ENCODE measurements around the gene SLC39A11. TPM values are rescaled to one million over a fixed set of nuclear protein-coding genes. Genes with fewer than 3 reads are reported as not detected.

The SLC39A11 gene
- total and polyA plus RNA-seq, 4 donors = 9.3 to 49.3 (median 24.7) TPM

DNA sequence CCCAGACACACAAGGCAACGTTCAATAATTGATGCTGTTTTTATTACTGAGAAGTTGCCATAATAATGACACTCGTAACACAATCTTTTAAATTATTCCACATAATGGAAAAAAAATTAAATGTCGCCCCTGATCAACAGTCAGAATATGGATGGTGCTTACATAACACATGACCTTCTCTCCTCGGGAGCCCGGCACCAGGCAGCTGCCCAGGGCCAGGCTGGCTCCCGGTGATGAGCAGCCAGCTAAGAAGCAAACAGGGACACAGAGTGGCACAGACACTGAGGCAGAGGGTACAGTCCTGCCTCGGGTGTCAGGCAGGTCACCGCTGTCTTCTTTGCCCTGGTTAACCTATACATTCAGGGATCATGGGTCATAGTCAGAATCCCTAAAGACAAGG lies 137.9 kb downstream of the SLC39A11 start:
- Histone ChIP-seq H3K36me3 (ENCODE audit: control insufficient read depth in 4 of 4, insufficient read depth in 4 of 4, low read length in 4 of 4) (no peaks in the 10 kb centered on the region), H3K4me3 (no peak overlapping the region), H3K4me1 (ENCODE audit: control insufficient read depth in 5 of 5, insufficient read depth in 5 of 5, low read length in 5 of 5) (peaks cover 0 to 1% (median 0%) of the 10 kb centered on the region in 5 donors), H3K9me3 (ENCODE audit: control insufficient read depth in 4 of 4, insufficient read depth in 3 of 4, low read length in 3 of 4) (no peaks in the 10 kb centered on the region), H3K27ac (ENCODE audit: low read depth in 1 of 2, low read length in 1 of 2) (no peak overlapping the region), H3K9ac (ENCODE audit: insufficient read depth in 1 of 2, low read length in 2 of 2) (no peak overlapping the region), H3K27me3 (ENCODE audit: control insufficient read depth in 3 of 3, insufficient read depth in 3 of 3, low read length in 2 of 3) (no peaks in the 10 kb centered on the region)
- no peak for ATAC-seq (ENCODE audit: insufficient read depth, low FRiP score)
- TF ChIP-seq, protein P1, sequence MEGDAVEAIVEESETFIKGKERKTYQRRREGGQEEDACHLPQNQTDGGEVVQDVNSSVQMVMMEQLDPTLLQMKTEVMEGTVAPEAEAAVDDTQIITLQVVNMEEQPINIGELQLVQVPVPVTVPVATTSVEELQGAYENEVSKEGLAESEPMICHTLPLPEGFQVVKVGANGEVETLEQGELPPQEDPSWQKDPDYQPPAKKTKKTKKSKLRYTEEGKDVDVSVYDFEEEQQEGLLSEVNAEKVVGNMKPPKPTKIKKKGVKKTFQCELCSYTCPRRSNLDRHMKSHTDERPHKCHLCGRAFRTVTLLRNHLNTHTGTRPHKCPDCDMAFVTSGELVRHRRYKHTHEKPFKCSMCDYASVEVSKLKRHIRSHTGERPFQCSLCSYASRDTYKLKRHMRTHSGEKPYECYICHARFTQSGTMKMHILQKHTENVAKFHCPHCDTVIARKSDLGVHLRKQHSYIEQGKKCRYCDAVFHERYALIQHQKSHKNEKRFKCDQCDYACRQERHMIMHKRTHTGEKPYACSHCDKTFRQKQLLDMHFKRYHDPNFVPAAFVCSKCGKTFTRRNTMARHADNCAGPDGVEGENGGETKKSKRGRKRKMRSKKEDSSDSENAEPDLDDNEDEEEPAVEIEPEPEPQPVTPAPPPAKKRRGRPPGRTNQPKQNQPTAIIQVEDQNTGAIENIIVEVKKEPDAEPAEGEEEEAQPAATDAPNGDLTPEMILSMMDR (IDR thresholded peaks at IDR 0.05; ENCODE audit: control extremely low read depth, extremely low read depth) = no peak
- DNase-seq = no peak
- WGBS, 2 donors = 91 to 94% methylated on average over 8 of the region's 8 CpGs

- ATAC-seq (ENCODE audit: insufficient read depth, low FRiP score) (no peak), DNase-seq (no peak)
- WGBS, 2 donors = 94 to 95% methylated on average over 11 of the region's 11 CpGs
- H3K27ac ChIP-seq (ENCODE audit: low read depth in 1 of 2, low read length in 1 of 2) = no peak overlapping the region
- H3K4me1 ChIP-seq (ENCODE audit: control insufficient read depth in 5 of 5, insufficient read depth in 5 of 5, low read length in 5 of 5) = peaks cover 0 to 1% (median 0%) of the 10 kb centered on the region in 5 donors
- TF ChIP-seq, protein P1 (IDR thresholded peaks at IDR 0.05; ENCODE audit: control extremely low read depth, extremely low read depth) = no peak
- H3K9me3 ChIP-seq (ENCODE audit: control insufficient read depth in 4 of 4, insufficient read depth in 3 of 4, low read length in 3 of 4) = no peaks in the 10 kb centered on the region
- no peak overlapping the region for H3K4me3 ChIP-seq
- no peaks in the 10 kb centered on the region for H3K27me3 ChIP-seq (ENCODE audit: control insufficient read depth in 3 of 3, insufficient read depth in 3 of 3, low read length in 2 of 3)
- no peak overlapping the region for H3K9ac ChIP-seq (ENCODE audit: insufficient read depth in 1 of 2, low read length in 2 of 2)
- H3K36me3 ChIP-seq (ENCODE audit: control insufficient read depth in 4 of 4, insufficient read depth in 4 of 4, low read length in 4 of 4) = no peaks in the 10 kb centered on the region
Observed at GRCh38 chr17:72953621-72954020, 138.9 kb downstream of the SLC39A11 start.

GRCh38 chr17:72952641-72953315 lies 139.7 kb downstream of the SLC39A11 start:
- Histone ChIP-seq H3K9ac (ENCODE audit: insufficient read depth in 1 of 2, low read length in 2 of 2) (no peak overlapping the region), H3K36me3 (ENCODE audit: control insufficient read depth in 4 of 4, insufficient read depth in 4 of 4, low read length in 4 of 4) (no peaks in the 10 kb centered on the region), H3K4me3 (no peak overlapping the region), H3K4me1 (ENCODE audit: control insufficient read depth in 5 of 5, insufficient read depth in 5 of 5, low read length in 5 of 5) (peaks cover 0 to 1% (median 0%) of the 10 kb centered on the region in 5 donors), H3K9me3 (ENCODE audit: control insufficient read depth in 4 of 4, insufficient read depth in 3 of 4, low read length in 3 of 4) (no peaks in the 10 kb centered on the region), H3K27me3 (ENCODE audit: control insufficient read depth in 3 of 3, insufficient read depth in 3 of 3, low read length in 2 of 3) (no peaks in the 10 kb centered on the region), H3K27ac (ENCODE audit: low read depth in 1 of 2, low read length in 1 of 2) (no peak overlapping the region)
- no peak for DNase-seq
- no peak for ATAC-seq (ENCODE audit: insufficient read depth, low FRiP score)
- TF ChIP-seq, protein P1 (IDR thresholded peaks at IDR 0.05; ENCODE audit: control extremely low read depth, extremely low read depth) = no peak
- 86 to 89% methylated on average over 10 of the region's 10 CpGs for WGBS, 2 donors

Measured in lung (tissue), 12 donors.